Motor neuron (in vitro differentiated cells): ENCODE results near the gene LRIT2. TPM values are rescaled to one million over a fixed set of nuclear protein-coding genes. Genes with fewer than 3 reads are reported as not detected.

Experiments
- ATAC-seq, 8 experiments: fragments of 200-7000 bp; cut with Tn5 transposase; replicated peaks in 6 of 8; 2 replicates each; pipeline ENCODE4 v1.8.0; 2021; ENCODE audit warnings: mild to moderate bottlenecking in 8 of 8, moderate library complexity in 8 of 8
- H3K27ac ChIP-seq, 2 donors: fragments of 250-450 bp; sonication (Bioruptor Pico); 2 replicates each; pipeline ENCODE4 v1.9.0; 2021; ENCODE audit warnings: antibody characterized with exemption in 2 of 2, mild to moderate bottlenecking in 2 of 2, moderate library complexity in 1 of 2
- H3K4me1 ChIP-seq, 2 donors: fragments of 250-450 bp; sonication (Bioruptor Pico); replicated peaks in 1 of 2; 2 replicates each; pipeline ENCODE4 v1.6.1; 2021; ENCODE audit warnings: antibody characterized with exemption in 2 of 2, mild to moderate bottlenecking in 2 of 2, moderate library complexity in 1 of 2
- H3K4me3 ChIP-seq, 5 donors: fragments of 250-450 bp; sonication (Bioruptor Pico); 2 replicates each; pipeline ENCODE4 v1.9.0; 2021; ENCODE audit warnings: antibody characterized with exemption in 5 of 5, mild to moderate bottlenecking in 5 of 5, moderate library complexity in 4 of 5
- WGBS, 10 experiments: fragments of 450-650 bp; shearing (Covaris generic); methylation state at CpG; one replicate each; pipeline ENCODE4 v1.0.0; 2022; 5-methylcytosine and 5-hydroxymethylcytosine counted together
- in situ Hi-C, 9 experiments: fragments of 400-800 bp; cut with MboI; loops; one replicate each; pipeline ENCODE4 v1.15.0; 2021; ENCODE audit warnings: low sequenced_read_pairs in 9 of 9, low pct_unique_long_range_greater_than_20kb in 2 of 9; ENCODE audit not compliant: unreplicated experiment in 9 of 9
- total RNA-seq, 8 experiments: library from RNA; unstranded; fragments of 300-600 nt; gene quantifications; 2 replicates each; pipeline versions ENCODE4 v1.2.3 to v1.2.4, GENCODE V29; 2022

Gene LRIT2
- total RNA-seq, 8 experiments from 2014 or later, result 0.08 to 0.28 (median 0.17) TPM; not detected in 2

DNA sequence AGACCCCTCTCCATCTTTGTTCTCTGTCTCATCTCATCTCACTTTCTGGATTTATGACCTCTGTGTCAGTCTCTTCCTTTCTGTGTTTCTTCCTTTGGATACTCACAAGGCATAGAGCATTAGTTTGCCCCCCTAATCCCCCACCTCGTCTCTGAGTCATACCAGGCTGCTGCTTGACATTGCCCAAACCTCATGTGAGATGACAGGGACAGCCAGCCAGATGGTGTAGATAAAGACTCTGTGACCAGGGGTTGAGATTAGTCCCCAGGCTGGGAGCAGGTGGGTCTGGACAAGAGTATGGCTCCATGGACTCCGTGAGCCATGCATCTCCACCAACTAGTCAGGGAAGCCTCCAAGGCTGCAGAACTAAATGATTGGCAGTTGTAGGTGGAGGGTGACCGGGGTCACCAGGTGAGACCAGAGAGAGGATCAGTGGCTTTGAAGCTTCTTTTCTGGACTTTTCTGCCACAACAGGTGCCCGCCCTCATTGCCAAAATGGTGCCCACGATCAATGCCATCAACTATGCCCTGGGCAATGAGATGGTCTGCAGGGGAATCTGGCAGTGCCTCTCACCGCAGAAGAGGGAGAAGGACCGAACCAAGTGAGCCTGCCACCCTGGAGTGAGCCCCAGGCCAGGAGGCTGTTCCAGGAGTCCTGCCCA lies 32.8 kb upstream of the LRIT2 start:
- peaks cover 11 to 18% of the 10 kb centered on the region in 2 donors for H3K4me1 ChIP-seq
- in situ Hi-C loops, result loop anchor here in 3 of 9 experiments (25.0 kb wide), 1 partner anchor 279 kb away; no protein-coding TSS in a partner anchor
- 17 to 100% (median 92%) methylated on average over 1 to 4 of the region's 7 CpGs; no CpG with 5 or more reads in 1 of the 10 experiments for WGBS, 10 experiments
- ATAC-seq, result peak in 2 of 8 experiments; percentile 22 to 26
- no peak overlapping the region for H3K27ac ChIP-seq
- H3K4me3 ChIP-seq, result no peak overlapping the region

DNA sequence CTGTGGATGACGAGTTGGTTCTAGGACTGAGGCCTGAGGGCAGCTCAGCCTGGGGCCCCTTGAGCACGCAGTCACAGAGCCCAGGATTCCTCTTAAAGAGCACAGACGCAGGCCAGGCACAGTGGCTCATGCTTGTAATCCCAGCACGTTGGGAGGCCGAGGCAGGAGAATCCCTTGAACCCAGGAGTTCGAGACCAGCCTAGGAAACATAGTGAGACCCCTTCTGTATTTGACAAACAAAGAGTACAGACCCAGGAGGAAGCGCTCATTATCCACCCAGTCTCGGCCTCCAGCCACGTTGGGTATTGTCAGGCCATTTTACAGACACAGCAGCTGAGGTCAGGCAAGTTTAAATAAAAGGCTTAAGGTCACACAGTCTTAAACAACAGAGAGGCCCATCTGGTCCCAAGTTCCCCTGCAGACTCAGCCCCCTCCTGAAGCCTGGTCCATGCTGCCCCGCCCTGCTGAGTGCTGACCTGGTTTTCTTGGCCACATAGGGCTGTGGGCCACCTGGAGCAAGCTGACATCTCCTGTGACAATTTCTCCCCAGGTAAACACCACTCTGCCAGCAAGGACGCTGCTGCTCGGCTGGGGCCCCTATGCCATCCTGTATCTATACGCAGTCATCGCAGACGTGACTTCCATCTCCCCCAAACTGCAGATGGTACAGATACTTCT lies 32.1 kb upstream of the LRIT2 start:
- no peak for ATAC-seq
- in situ Hi-C loops, result loop anchor here in 3 of 9 experiments (25.0 kb wide), 1 partner anchor 280 kb away; no protein-coding TSS in a partner anchor

DNA sequence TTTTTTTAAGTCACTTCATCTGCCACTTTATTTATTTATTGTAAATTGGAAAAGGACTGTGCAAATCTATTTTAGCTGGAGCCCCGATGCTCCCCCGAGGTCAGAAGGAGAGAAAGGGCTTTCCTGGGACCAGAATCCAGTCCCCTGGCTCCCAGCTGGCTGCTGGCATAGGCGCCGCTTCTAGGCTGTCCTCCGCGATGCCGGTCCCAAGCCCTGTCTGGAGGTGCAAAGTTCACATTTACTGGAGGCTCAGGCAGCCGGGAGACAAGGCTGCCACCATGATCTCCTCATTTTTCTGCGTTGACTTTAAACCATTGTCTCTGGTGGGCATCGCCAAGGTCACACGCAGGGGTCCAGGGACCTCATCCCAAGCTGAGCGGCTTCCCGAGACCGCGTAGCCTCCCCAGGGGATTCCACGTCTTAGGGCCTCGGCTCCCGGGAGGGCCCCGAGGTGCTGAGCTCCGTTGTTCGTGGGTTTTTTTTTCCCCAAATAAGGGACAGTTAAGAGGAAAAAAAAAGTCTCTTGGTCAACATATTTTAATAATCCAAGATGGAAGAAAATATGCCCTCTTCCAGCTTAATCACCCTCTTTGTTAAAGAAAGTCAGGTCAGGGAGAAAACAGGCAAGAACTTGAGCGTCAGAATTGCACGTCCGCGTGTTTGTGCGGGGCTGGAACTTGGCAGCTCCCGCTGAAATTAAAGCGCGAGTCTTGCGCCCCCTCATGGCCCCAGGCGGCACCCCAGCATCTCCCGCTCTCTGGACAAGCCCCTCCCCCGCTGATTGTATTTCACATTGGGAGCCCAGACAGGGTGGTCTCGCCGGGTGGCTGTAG lies 31.4 kb upstream of the LRIT2 start:
- Histone ChIP-seq H3K4me1 (peaks cover 11 to 18% of the 10 kb centered on the region in 2 donors), H3K4me3 (no peak overlapping the region), H3K27ac (no peak overlapping the region)
- peak in 7 of 8 experiments; percentile 24 to 64 (median 47) for ATAC-seq
- 2 to 100% (median 53%) methylated on average over 1 to 11 of the region's 35 CpGs; no CpG with 5 or more reads in 1 of the 10 experiments for WGBS, 10 experiments
- in situ Hi-C loops, result loop anchor here in 3 of 9 experiments (25.0 kb wide), 1 partner anchor 281 kb away; no protein-coding TSS in a partner anchor

More for the DNA sequence above, 32.1 kb upstream of the LRIT2 start:
- no peak overlapping the region for H3K4me3 ChIP-seq
- H3K27ac ChIP-seq, result no peak overlapping the region
- 46 to 100% (median 88%) methylated on average over 2 to 7 of the region's 15 CpGs; no CpG with 5 or more reads in 3 of the 10 experiments for WGBS, 10 experiments
- H3K4me1 ChIP-seq, result peaks cover 11 to 18% of the 10 kb centered on the region in 2 donors

DNA sequence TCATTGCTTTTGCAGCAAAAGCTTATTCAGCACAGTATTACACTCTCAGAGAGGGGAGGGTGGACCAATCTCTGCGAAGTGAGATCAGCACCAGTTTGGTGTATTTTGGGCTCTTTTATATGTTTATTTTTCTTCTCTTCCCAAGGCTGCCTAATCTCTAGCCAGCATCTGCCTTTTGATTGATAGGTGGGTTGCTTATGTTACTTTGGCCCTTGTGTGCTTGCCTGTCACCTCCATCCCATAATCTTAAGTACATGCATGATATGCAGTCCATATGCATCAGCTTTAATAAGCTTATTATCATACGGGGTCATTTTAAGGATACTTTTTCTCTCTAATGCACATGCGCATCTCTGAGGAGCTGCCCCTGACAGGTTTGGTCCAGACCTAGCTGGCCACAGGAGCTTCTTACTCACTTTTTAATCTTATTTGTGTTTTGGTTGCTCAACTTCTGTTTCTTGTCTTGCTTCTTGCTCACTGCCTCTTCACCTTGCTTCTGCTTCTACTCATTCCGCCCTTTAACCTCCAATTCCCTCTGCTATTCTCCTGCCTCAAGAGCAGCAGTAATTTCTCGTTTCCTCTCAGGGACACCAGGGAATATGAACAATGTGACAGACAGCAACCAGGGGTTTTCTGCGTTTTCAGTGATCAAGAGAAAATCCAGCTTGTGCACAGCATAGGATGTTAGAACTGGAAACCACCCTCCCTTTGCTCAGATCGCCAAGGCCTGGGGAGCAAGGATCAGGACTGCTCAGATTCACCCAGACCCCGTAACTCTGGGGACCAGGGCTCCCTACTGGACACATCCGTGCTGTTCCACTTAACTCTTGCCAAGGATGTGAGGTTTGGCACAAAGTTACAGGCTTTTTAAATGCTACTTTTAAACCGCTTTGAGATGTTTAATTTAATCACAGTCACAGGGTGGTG lies 29.5 kb upstream of the LRIT2 start:
- peak in 7 of 8 experiments; percentile 19 to 88 (median 73) for ATAC-seq
- in situ Hi-C loops, result loop anchor here in 3 of 9 experiments (25.0 kb wide), 1 partner anchor 282 kb away; no protein-coding TSS in a partner anchor
- WGBS, 10 experiments, result 23 to 94% (median 77%) methylated on average over 1 to 9 of the region's 10 CpGs
- H3K4me1 ChIP-seq, result peaks cover 11 to 18% of the 10 kb centered on the region in 2 donors
- H3K27ac ChIP-seq, result peak overlapping the region; percentile 2 to 60
- no peak overlapping the region for H3K4me3 ChIP-seq

DNA sequence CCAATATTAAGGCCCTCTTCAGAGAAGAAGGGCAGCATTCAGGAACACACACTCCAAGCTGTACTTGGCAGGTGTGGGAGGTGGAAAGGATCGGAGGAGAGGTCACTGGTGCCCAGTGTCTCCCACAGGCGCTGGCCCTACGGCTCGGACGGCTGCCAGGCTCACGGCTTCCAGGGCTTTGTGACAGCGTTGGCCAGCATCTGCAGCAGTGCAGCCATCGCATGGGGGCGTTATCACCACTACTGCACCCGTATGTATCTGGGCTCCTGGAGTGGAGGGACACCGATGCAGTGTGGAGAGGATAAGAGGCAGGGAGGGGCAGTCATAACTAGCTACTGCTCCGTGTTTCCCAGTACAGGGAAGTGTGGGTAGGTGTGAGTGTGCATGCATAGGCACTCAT lies 23.4 kb upstream of the LRIT2 start:
- no peak overlapping the region for H3K4me3 ChIP-seq
- H3K27ac ChIP-seq, result no peak overlapping the region
- in situ Hi-C loops, result no loop called here
- 25 to 80% (median 74%) methylated on average over 1 to 4 of the region's 12 CpGs; no CpG with 5 or more reads in 7 of the 10 experiments for WGBS, 10 experiments
- peaks cover 9 to 17% of the 10 kb centered on the region in 2 donors for H3K4me1 ChIP-seq
- no peak for ATAC-seq

DNA sequence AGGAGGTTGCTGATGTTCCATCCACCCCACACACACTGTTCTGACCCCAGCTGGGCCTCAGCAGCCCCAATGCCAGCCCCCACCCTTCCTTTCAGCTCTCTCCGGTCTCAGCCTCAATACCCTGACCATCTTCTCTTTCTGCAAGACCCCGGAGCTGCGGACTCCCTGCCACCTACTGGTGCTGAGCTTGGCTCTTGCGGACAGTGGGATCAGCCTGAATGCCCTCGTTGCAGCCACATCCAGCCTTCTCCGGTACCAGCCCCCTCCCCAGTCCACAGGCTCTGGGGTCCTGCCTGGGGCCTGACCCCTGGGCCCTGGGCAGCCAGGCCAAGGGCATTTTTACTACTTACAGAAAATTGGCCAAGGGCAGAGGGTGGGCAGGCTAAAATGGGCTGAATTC lies 22.2 kb upstream of the LRIT2 start:
- Histone ChIP-seq H3K4me1 (peaks cover 9 to 17% of the 10 kb centered on the region in 2 donors), H3K27ac (no peak overlapping the region), H3K4me3 (no peak overlapping the region)
- in situ Hi-C loops, result no loop called here
- WGBS, 10 experiments, result 43 to 100% (median 84%) methylated on average over 3 to 5 of the region's 6 CpGs; no CpG with 5 or more reads in 6 of the 10 experiments
- ATAC-seq, result no peak

DNA sequence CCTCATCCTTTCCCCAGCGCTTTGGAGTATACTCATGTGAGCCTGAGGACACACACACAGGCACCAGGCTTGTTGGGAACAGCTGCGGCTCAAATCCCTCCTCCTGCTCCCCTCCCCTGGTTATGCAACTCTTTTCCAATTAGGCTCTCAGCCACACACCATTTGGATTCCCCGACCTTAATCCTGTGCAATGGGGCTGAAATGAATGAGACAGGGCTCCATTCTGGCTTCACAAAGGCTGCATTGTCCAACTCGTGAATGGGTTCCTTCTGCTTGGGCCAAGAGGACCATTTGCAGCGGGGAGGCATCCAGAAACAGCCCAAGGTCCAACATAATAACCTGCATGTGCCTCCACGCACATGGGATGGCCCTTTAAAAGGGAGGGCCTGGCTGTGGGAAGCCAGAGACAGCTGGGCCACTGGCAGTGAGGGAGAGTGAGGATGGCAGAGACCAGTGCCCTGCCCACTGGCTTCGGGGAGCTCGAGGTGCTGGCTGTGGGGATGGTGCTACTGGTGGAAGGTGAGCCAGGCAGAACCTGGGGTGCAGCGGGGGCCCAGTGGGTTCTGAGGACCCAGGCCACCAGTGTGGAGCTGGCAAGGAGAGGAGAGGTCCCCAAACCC lies 19.4 kb upstream of the LRIT2 start, which contains the start of gene RGR:
Gene RGR (plus strand): TSS at position 403 of the 620 bp plus-strand sequence. CDS start 38 bp downstream, at position 441.
- Histone ChIP-seq H3K4me3 (no peak within 1 kb of the TSS), H3K27ac (peak within 1 kb of the TSS in 1 of 2 donors; percentile 24), H3K4me1 (peaks cover 9 to 17% of the 10 kb centered on the region in 2 donors)
- in situ Hi-C loops, result no loop called here
- ATAC-seq, result peak; percentile 86 to 95 (median 91)
- WGBS, 10 experiments, result 0 to 20% (median 3%) methylated on average over 1 to 6 of the region's 9 CpGs; no CpG with 5 or more reads in 2 of the 10 experiments

DNA sequence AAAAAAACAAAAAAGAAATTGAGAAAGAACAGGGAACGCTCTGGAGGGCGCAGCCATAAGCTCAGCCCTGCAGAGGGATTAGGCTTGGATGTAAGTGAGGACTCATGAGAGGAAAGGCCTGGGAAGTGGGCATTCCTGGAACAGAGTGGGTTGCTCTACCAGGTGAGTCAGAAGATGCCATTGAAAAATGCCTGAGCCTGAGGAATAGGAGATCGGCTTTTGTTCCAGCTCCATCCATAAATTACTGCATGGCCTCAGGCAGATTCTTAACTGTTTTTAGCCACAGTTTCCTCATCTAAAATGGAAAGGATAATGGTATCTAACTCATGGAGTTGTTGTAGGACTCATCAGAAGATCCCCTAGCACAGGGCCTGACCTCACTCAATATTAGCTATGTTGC lies 18.4 kb upstream of the LRIT2 start:
- 20 to 100% (median 92%) methylated on average over 1 to 3 of the region's 3 CpGs; no CpG with 5 or more reads in 1 of the 10 experiments for WGBS, 10 experiments
- H3K27ac ChIP-seq, result no peak overlapping the region

DNA sequence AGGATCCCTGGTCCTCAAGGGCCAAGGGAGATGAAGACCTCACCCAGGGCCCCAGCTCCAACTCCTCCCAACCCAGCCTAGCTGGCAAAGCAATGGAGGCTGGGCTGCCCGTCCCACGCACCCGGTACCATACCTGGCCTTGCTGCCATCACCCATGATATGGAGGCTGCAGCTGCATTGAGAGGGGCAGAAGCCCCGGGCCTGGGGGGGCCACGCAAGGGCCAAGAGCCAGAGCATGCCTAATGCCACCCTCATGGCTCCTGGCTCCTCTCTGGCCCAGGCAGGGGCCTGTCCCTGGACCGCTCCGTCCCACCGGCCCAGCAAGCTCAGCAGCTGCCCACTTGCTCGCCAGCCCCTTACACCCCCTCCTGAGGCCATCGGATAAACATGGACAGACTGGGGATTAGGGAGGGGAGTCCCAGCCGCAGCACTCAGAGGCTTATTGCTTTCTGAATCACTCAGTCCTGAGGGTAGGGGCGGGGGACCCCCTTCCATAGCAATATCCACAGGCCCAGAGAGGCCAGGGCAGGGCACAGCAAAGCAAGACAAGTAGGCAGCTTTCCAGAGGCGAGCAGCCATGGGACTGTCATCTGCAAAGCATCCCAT lies 15.9 kb upstream of the LRIT2 start, which contains the start of gene LRIT1:
Gene LRIT1 (minus strand): TSS at position 362 of the 606 bp plus-strand sequence. CDS start 107 bp downstream, at position 255.
- in situ Hi-C loops, result no loop called here
- no peak for ATAC-seq
- WGBS, 10 experiments, result 0 to 100% (median 93%) methylated on average over 1 to 6 of the region's 13 CpGs; no CpG with 5 or more reads in 4 of the 10 experiments
- Histone ChIP-seq H3K4me3 (no peak within 1 kb of the TSS), H3K4me1 (peaks cover 6 to 17% of the 10 kb centered on the region in 2 donors), H3K27ac (no peak within 1 kb of the TSS)

More for the DNA sequence above, 18.4 kb upstream of the LRIT2 start:
- ATAC-seq, result no peak
- peaks cover 9 to 17% of the 10 kb centered on the region in 2 donors for H3K4me1 ChIP-seq
- in situ Hi-C loops, result no loop called here
- no peak overlapping the region for H3K4me3 ChIP-seq

DNA sequence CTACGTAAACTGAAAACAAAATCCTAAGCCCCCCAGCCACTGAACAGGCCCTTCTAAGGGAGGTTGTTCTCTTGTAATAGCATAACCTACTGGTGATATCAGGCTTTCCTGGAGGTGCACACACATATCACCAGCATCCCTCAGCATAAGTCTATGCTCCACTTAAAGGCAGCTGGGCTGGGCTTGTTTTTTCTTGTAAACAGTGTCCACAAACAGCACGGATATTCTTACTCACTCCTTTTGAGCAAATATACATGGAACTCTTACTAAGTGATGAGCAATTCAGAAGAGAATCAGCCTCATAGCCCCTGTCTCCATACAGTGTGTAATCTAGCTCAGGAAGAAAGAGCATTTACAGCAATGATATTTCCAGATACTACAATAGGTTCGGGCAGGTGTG lies 13.6 kb upstream of the LRIT2 start:
- ATAC-seq, result no peak
- H3K4me1 ChIP-seq, result peaks cover 0 to 11% of the 10 kb centered on the region in 2 donors
- in situ Hi-C loops, result no loop called here
- WGBS, 10 experiments, result 46 to 100% (median 74%) methylated on average over 1 to 3 of the region's 3 CpGs; no CpG with 5 or more reads in 4 of the 10 experiments
- no peak overlapping the region for H3K27ac ChIP-seq
- H3K4me3 ChIP-seq, result no peak overlapping the region
